Osteoblast (primary cell): Measurements from ENCODE around the gene LHX4. TPM values are rescaled to one million over a fixed set of nuclear protein-coding genes. Genes with fewer than 3 reads are reported as not detected.

ENCODE experiments used
- DNase-seq: peaks from one replicate; pipeline ENCODE4 v3.0.0; 2011; ENCODE audit warnings: low spot score, mixed read lengths; ENCODE audit not compliant: insufficient read length; ENCODE audit errors: missing footprints
- H2AFZ ChIP-seq: 2 replicates; pipeline ENCODE4 v1.6.0; 2011; ENCODE audit warnings: mild to moderate bottlenecking, low read length
- H3K27ac ChIP-seq: 2 replicates; pipeline ENCODE4 v1.5.1; 2011; ENCODE audit warnings: mild to moderate bottlenecking, low read depth, low read length, moderate library complexity
- H3K27me3 ChIP-seq: 2 replicates; pipeline ENCODE4 v1.6.0; 2012; ENCODE audit warnings: mild to moderate bottlenecking, control low read depth, inconsistent platforms, low read length, moderate library complexity; ENCODE audit not compliant: insufficient read depth
- H3K36me3 ChIP-seq: 2 replicates; pipeline ENCODE4 v1.5.1; 2011; ENCODE audit warnings: mild to moderate bottlenecking, low read length, control low read depth, moderate library complexity; ENCODE audit not compliant: insufficient read depth
- H3K4me1 ChIP-seq: 2 replicates; pipeline ENCODE4 v1.5.1; 2011; ENCODE audit warnings: mild to moderate bottlenecking, low read length, control low read depth, moderate library complexity; ENCODE audit not compliant: insufficient read depth
- H3K4me2 ChIP-seq: 2 replicates; pipeline ENCODE4 v1.6.0; 2011; ENCODE audit warnings: mild to moderate bottlenecking, low read length; ENCODE audit not compliant: insufficient read depth
- H3K4me3 ChIP-seq: fragments of 200-600 bp; sonication (generic); 3 replicates; pipeline ENCODE4 v1.5.1; 2012; ENCODE audit warnings: mild to moderate bottlenecking, low read length, inconsistent platforms; ENCODE audit not compliant: insufficient read depth
- H3K79me2 ChIP-seq: 2 replicates; pipeline ENCODE4 v1.6.0; 2012; ENCODE audit warnings: mild to moderate bottlenecking, low read length, control low read depth, inconsistent platforms; ENCODE audit not compliant: insufficient read depth
- H3K9me3 ChIP-seq: 2 replicates; pipeline ENCODE4 v1.5.1; 2011; ENCODE audit warnings: low read depth, low read length, control low read depth
- H4K20me1 ChIP-seq: 2 replicates; pipeline ENCODE4 v1.6.0; 2012; ENCODE audit warnings: mild to moderate bottlenecking, low read length, control low read depth; ENCODE audit not compliant: insufficient read depth
- total RNA-seq: library from RNA; depleted of rRNA; stranded (reverse); fragments of >200 nt; gene quantifications from 2 replicates; pipeline ENCODE4 v1.2.3, GENCODE V29; 2012
- TF ChIP-seq, protein P1 (sequence below): IDR thresholded peaks from 2 replicates; pipeline ENCODE4 v1.5.1; 2011; ENCODE audit warnings: mild to moderate bottlenecking, low read depth, low read length, moderate library complexity; ENCODE audit errors: extremely low read depth

LHX4 gene
- total RNA-seq, 1 donor = not detected

DNA sequence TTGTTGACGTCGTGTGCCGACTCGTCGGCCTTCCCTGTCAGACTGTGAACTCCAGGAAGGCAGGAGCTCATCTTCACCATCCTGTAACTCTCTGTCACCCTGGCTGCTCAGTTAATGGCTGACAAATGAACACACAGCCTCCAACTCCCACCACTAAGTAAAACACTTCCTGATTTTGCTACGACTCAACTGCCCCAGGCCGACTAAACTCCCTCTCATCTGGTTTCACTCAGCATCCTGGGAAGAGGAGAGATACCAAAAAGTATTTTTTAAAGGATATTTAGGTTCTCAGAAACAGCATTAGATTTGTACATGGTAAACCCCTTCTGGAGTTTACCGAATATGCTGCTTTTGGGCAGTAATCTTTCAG is 18.2 kb upstream of the LHX4 start:
- H2AFZ ChIP-seq = no peak overlapping the region

GRCh38 chr1:180213401-180214170 is 16.5 kb upstream of the LHX4 start:
- Histone ChIP-seq H3K27ac (no peak overlapping the region), H3K36me3 (no peaks in the 10 kb centered on the region), H3K27me3 (peaks cover 4% of the 10 kb centered on the region), H3K79me2 (no peaks in the 10 kb centered on the region), H4K20me1 (no peaks in the 10 kb centered on the region), H3K4me1 (no peaks in the 10 kb centered on the region), H3K4me3 (no peak overlapping the region), H3K9me3 (no peaks in the 10 kb centered on the region), H2AFZ (peak overlapping the region; percentile 36), H3K4me2 (peak overlapping the region; percentile 41)
- DNase-seq = peak; percentile 94
- TF ChIP-seq, protein P1, sequence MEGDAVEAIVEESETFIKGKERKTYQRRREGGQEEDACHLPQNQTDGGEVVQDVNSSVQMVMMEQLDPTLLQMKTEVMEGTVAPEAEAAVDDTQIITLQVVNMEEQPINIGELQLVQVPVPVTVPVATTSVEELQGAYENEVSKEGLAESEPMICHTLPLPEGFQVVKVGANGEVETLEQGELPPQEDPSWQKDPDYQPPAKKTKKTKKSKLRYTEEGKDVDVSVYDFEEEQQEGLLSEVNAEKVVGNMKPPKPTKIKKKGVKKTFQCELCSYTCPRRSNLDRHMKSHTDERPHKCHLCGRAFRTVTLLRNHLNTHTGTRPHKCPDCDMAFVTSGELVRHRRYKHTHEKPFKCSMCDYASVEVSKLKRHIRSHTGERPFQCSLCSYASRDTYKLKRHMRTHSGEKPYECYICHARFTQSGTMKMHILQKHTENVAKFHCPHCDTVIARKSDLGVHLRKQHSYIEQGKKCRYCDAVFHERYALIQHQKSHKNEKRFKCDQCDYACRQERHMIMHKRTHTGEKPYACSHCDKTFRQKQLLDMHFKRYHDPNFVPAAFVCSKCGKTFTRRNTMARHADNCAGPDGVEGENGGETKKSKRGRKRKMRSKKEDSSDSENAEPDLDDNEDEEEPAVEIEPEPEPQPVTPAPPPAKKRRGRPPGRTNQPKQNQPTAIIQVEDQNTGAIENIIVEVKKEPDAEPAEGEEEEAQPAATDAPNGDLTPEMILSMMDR = no peak

More for the DNA sequence above, 18.2 kb upstream of the LHX4 start:
- H3K27me3 ChIP-seq = no peaks in the 10 kb centered on the region
- H3K4me1 ChIP-seq = no peaks in the 10 kb centered on the region
- H3K9me3 ChIP-seq = no peaks in the 10 kb centered on the region
- TF ChIP-seq, protein P1 = no peak
- H3K79me2 ChIP-seq = no peaks in the 10 kb centered on the region
- no peak overlapping the region for H3K4me2 ChIP-seq
- H3K27ac ChIP-seq = no peak overlapping the region
- H3K4me3 ChIP-seq = no peak overlapping the region
- no peaks in the 10 kb centered on the region for H3K36me3 ChIP-seq
- no peaks in the 10 kb centered on the region for H4K20me1 ChIP-seq
- no peak for DNase-seq

DNA sequence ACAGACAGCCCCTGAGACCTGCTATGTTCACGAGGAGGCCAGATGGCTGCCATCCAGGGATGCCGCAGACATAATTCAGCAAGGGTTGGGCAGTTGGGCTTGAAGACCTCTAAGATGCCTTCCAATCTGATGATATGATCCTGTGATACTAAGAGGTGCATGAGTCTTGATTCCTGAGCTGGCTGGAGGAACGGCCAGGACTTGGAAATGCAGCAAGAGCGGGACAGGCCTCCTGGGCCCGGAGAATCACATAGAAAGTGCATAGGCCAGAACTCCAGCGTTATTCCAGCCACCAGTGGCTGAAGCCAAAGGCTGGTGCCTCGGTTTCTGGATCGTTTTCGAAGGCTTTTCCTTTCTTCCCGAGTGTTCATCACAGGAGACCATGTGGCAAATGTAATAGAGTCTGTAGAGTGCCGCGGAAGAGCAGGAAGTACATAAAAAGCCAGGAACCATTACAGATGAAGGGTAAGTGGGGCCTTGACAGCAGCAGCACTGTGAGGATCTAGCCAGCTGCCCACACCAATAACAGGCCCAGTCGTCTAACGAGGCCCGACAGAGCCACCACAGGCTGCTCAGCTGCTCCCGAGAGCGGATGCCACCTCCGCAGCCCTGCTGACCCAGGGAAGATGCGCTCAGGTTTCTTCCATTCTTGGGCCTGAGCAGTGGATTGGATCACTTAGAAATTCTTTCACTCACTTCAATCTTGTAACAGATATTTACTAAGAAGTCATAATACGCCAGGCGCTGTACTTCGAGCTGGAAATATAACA is 14.0 kb upstream of the LHX4 start:
- no peak overlapping the region for H3K4me2 ChIP-seq
- peaks cover 10% of the 10 kb centered on the region for H3K27me3 ChIP-seq
- TF ChIP-seq, protein P1 = no peak
- no peaks in the 10 kb centered on the region for H3K4me1 ChIP-seq
- no peaks in the 10 kb centered on the region for H3K9me3 ChIP-seq
- no peak overlapping the region for H2AFZ ChIP-seq
- H4K20me1 ChIP-seq = no peaks in the 10 kb centered on the region
- H3K79me2 ChIP-seq = no peaks in the 10 kb centered on the region
- no peak overlapping the region for H3K4me3 ChIP-seq
- no peak overlapping the region for H3K27ac ChIP-seq
- no peak for DNase-seq
- no peaks in the 10 kb centered on the region for H3K36me3 ChIP-seq

DNA sequence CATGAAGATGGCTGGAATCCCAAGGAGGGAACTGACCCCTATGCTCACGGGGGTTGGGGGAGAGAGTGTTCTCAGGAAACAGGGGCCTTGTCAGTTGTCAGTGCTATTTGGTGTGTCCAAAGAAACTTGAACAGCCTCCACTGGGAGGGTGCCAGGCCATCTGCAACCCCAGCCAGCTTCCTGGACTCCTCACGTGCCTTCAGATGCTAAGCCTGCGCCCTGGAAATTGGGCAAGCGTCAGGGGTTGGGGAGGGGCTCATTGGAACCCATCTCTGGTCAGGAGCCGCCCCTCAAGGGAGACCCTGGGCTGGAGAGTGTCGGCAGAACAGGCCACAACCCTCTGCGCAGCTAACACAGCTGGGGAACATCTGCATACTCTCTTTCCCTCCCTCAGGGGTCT is 13.1 kb upstream of the LHX4 start:
- H3K4me1 ChIP-seq = no peaks in the 10 kb centered on the region
- H2AFZ ChIP-seq = no peak overlapping the region
- no peak overlapping the region for H3K4me2 ChIP-seq
- H3K27ac ChIP-seq = no peak overlapping the region
- H3K4me3 ChIP-seq = no peak overlapping the region
- no peaks in the 10 kb centered on the region for H3K36me3 ChIP-seq
- DNase-seq = no peak
- TF ChIP-seq, protein P1 = no peak
- H4K20me1 ChIP-seq = no peaks in the 10 kb centered on the region
- no peaks in the 10 kb centered on the region for H3K79me2 ChIP-seq
- no peaks in the 10 kb centered on the region for H3K9me3 ChIP-seq
- peaks cover 11% of the 10 kb centered on the region for H3K27me3 ChIP-seq
